H1 (cell line): ENCODE measurements around the gene ABCA2. TPM values are rescaled to one million over a fixed set of nuclear protein-coding genes. Genes with fewer than 3 reads are reported as not detected.

Source experiments
- EZH2 ChIP-seq: fragments of 200-600 bp; sonication (generic); IDR thresholded peaks from 2 replicates; pipeline ENCODE4 v1.7.1; 2012; ENCODE audit warnings: low read depth, mild to moderate bottlenecking, moderate library complexity, low read length, inconsistent platforms; ENCODE audit not compliant: severe bottlenecking
- HDAC2 ChIP-seq, 2 experiments: fragments of 300-600 bp in 1 of 2; sonication (generic) in 1 of 2; IDR thresholded peaks; 2 replicates each; pipeline ENCODE4 v1.6.1; 2011 to 2012; ENCODE audit warnings: low read depth in 2 of 2, low read length in 2 of 2, mild to moderate bottlenecking in 2 of 2, moderate library complexity in 2 of 2, borderline replicate concordance in 1 of 2, inconsistent platforms in 1 of 2
- POU5F1 ChIP-seq: IDR thresholded peaks from 2 replicates; pipeline ENCODE4 v1.6.1; 2011; ENCODE audit warnings: low read depth, mild to moderate bottlenecking, low read length, moderate library complexity
- YY1 ChIP-seq: IDR thresholded peaks from 2 replicates; pipeline ENCODE4 v1.6.1; 2011; ENCODE audit warnings: low read depth, mild to moderate bottlenecking, low read length
- polyA plus RNA-seq, 7 experiments: library from polyadenylated mRNA; depleted of rRNA in 3 of 7; stranded (reverse) in 5 of 7; unstranded in 2 of 7; fragments of >200 nt in 5 of 7; fragments of 200-250 nt in 2 of 7; gene quantifications; 1 replicate in 5 of 7; 2 replicates in 1 of 7; 4 replicates in 1 of 7; pipeline versions ENCODE4 v1.2.1 to v1.2.3, GENCODE V29; 2011 to 2013; ENCODE audit warnings: missing spikeins in 2 of 7, mixed read lengths in 2 of 7
- total RNA-seq: library from RNA; stranded (reverse); fragmentation: NEBNext Ultra II Directional; extraction: Animal tissue kit (Norgen Biotek cat#: 25700); gene quantifications from 2 replicates; pipeline ENCODE4 v1.2.1, GENCODE V29; 2021

ABCA2 gene
- total and polyA plus RNA-seq, 2 of the 8 experiments (the other 6 are each of a cell fraction or from before 2014, with no cell fraction given), result 12.5 to 14.3 TPM

DNA sequence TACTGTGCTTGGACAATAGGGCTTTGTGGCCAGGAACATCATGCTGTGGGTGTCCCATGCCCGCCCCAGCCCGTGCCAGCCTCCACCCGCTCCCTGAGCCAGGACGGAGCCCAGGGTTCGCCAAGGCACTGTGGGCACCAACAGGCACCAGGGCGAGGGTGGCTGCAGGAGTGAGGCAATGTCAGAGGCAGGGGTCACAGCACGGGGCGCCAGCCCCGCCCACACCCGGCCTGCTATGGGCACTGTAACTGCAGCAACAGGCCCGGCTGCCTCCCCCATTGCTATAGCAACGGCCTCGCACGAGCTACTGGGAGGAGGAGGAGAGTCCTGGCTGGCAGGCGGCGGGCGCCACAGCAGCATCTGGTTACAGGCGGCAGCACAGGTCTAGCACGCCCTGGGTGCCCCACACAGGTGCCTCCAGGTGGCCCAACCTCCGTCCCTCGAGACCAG is 2.5 kb downstream of the ABCA2 start (continued):
- TF ChIP-seq EZH2 (no peak), YY1 (no peak), HDAC2 (IDR thresholded peaks at IDR 0.05; ENCODE audit: borderline replicate concordance in 1 of 2, low read depth in 2 of 2, low read length in 2 of 2) (no peak), POU5F1 (no peak)
